GM12891 (cell line): Measurements from ENCODE around the gene LCE7A.

Experiments
- POLR2A ChIP-seq: IDR thresholded peaks from 2 replicates; pipeline ENCODE4 v1.6.1; 2011; ENCODE audit warnings: low read depth, low read length, control low read depth
- POLR2AphosphoS5 ChIP-seq: IDR thresholded peaks from 2 replicates; pipeline ENCODE4 v1.6.1; 2011; ENCODE audit warnings: low read depth, low read length, control low read depth
- POU2F2 ChIP-seq: IDR thresholded peaks from 2 replicates; pipeline ENCODE4 v1.6.1; 2011; ENCODE audit warnings: low read depth, mild to moderate bottlenecking, control low read depth, low read length, moderate library complexity
- SPI1 ChIP-seq: IDR thresholded peaks from 2 replicates; pipeline ENCODE4 v1.6.1; 2011; ENCODE audit warnings: low read depth, low read length, control low read depth
- TAF1 ChIP-seq: IDR thresholded peaks from 2 replicates; pipeline ENCODE4 v1.6.1; 2011; ENCODE audit warnings: low read depth, low read length, control low read depth

DNA sequence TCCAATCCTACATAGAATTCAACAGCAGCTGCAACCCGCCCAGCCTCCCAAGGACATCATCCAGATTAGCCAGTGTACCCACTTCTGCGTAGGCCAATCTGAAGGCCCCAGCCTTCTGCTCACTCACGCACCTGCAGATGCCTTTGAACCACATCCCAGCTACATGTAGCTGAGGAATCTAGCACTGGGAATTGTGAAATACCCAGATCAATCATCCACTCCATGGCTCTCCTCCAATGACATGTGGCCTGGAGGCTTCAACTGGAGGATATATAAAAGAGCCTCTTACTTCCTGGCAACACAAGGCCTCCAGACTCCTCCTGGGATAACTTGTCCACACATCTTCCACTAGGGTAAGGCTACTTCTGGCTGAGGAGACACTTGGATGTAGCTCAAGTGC, 17.2 kb upstream of the LCE7A start, which contains the start of gene LCE6A:
- TF ChIP-seq POLR2AphosphoS5 (no peak), POLR2A (no peak), TAF1 (no peak), SPI1 (no peak), POU2F2 (no peak)
